GM23338 (cell line): Measurements from ENCODE around the gene BMP8B. TPM values are rescaled to one million over a fixed set of nuclear protein-coding genes. Genes with fewer than 3 reads are reported as not detected.

Source experiments
- ATAC-seq: fragments of 200-7000 bp; cut with Tn5 transposase; 3 replicates; pipeline ENCODE4 v1.9.1; 2020
- DNase-seq: peaks from one replicate; pipeline ENCODE4 v3.0.0-alpha.2; 2015; ENCODE audit warnings: low spot score
- H2AFZ ChIP-seq: fragments of 200-600 bp; sonication (generic); 2 replicates; pipeline ENCODE4 v1.8.0; 2016; ENCODE audit warnings: antibody characterized with exemption, mild to moderate bottlenecking, moderate library complexity
- H3F3A ChIP-seq: fragments of 200-600 bp; sonication (generic); replicated peaks from 2 replicates; pipeline ENCODE4 v1.8.0; 2017; ENCODE audit warnings: antibody characterized with exemption, mixed run types, low read depth
- H3K27ac ChIP-seq: fragments of 200-600 bp; sonication (generic); 2 replicates; pipeline ENCODE4 v1.6.1; 2016; ENCODE audit warnings: low read depth
- H3K27me3 ChIP-seq: fragments of 200-600 bp; sonication (generic); 2 replicates; pipeline ENCODE4 v1.8.0; 2016; ENCODE audit warnings: mild to moderate bottlenecking, mixed run types, moderate library complexity; ENCODE audit not compliant: insufficient read depth
- H3K36me3 ChIP-seq: fragments of 200-600 bp; sonication (generic); 2 replicates; pipeline ENCODE4 v1.8.0; 2016; ENCODE audit warnings: mild to moderate bottlenecking; ENCODE audit not compliant: insufficient read depth
- H3K4me1 ChIP-seq: fragments of 200-600 bp; sonication (generic); 2 replicates; pipeline ENCODE4 v1.8.0; 2016; ENCODE audit warnings: mild to moderate bottlenecking, moderate library complexity; ENCODE audit not compliant: insufficient read depth
- H3K4me2 ChIP-seq: fragments of 200-600 bp; sonication (generic); 2 replicates; pipeline ENCODE4 v1.7.1; 2017; ENCODE audit warnings: mixed run types
- H3K4me3 ChIP-seq: fragments of 200-600 bp; sonication (generic); 2 replicates; pipeline ENCODE4 v1.6.1; 2016; ENCODE audit warnings: mixed run types
- H3K79me2 ChIP-seq: fragments of 200-600 bp; sonication (generic); replicated peaks from 2 replicates; pipeline ENCODE4 v1.8.0; 2017; ENCODE audit warnings: mild to moderate bottlenecking; ENCODE audit not compliant: insufficient read depth
- H3K9me2 ChIP-seq: fragments of 200-600 bp; sonication (generic); 2 replicates; pipeline ENCODE4 v1.8.0; 2017; ENCODE audit not compliant: insufficient read depth
- H4K20me1 ChIP-seq: fragments of 200-600 bp; sonication (generic); replicated peaks from 2 replicates; pipeline ENCODE4 v1.8.0; 2017; ENCODE audit warnings: mild to moderate bottlenecking; ENCODE audit not compliant: insufficient read depth
- H3K27ac Mint-ChIP-seq: 2 replicates; pipeline ENCODE4 v1.8.0; 2020; ENCODE audit warnings: inconsistent platforms, mild to moderate bottlenecking, moderate library complexity, mixed read lengths
- H3K27me3 Mint-ChIP-seq: 3 replicates; pipeline ENCODE4 v1.8.0; 2022; ENCODE audit warnings: low read depth, mild to moderate bottlenecking, moderate library complexity, mixed read lengths, inconsistent platforms; ENCODE audit not compliant: insufficient read depth, poor library complexity
- H3K36me3 Mint-ChIP-seq: 3 replicates; pipeline ENCODE4 v1.8.0; 2021; ENCODE audit warnings: low read depth, mild to moderate bottlenecking, inconsistent platforms, moderate library complexity, mixed read lengths
- H3K4me1 Mint-ChIP-seq: 3 replicates; pipeline ENCODE4 v1.8.0; 2020; ENCODE audit warnings: mild to moderate bottlenecking, inconsistent platforms, mixed read lengths
- H3K4me3 Mint-ChIP-seq: 3 replicates; pipeline ENCODE4 v1.8.0; 2021; ENCODE audit warnings: moderate library complexity, mild to moderate bottlenecking, inconsistent platforms, mixed read lengths
- H3K9me3 Mint-ChIP-seq: 3 replicates; pipeline ENCODE4 v1.8.0; 2020; ENCODE audit warnings: moderate library complexity, mild to moderate bottlenecking, inconsistent platforms, mixed read lengths
- CREB1 ChIP-seq: fragments of 250-450 bp; sonication (Bioruptor Pico); IDR thresholded peaks from 2 replicates; pipeline ENCODE4 v1.5.0; 2020; ENCODE audit warnings: low read depth, mild to moderate bottlenecking, moderate library complexity
- JUNB ChIP-seq: IDR thresholded peaks from one replicate; pipeline ENCODE4 v1.6.1; 2016; ENCODE audit warnings: antibody characterized with exemption; ENCODE audit not compliant: unreplicated experiment
- NANOG ChIP-seq: IDR thresholded peaks from 2 replicates; pipeline ENCODE4 v1.6.1; 2016; ENCODE audit warnings: antibody characterized with exemption, borderline replicate concordance
- STAT1 ChIP-seq: IDR thresholded peaks from one replicate; pipeline ENCODE4 v1.6.1; 2016; ENCODE audit warnings: antibody characterized with exemption; ENCODE audit not compliant: unreplicated experiment
- ZNF114 ChIP-seq: fragments of 250-450 bp; sonication (Bioruptor Pico); IDR thresholded peaks from 2 replicates; pipeline ENCODE4 v1.5.0; 2020; ENCODE audit warnings: mild to moderate bottlenecking, moderate library complexity
- polyA plus RNA-seq: library from polyadenylated mRNA; unstranded; fragments of >200 nt; fragmentation: Nextera tagmentation; extraction: Ambion mirVana; gene quantifications from 2 replicates; pipeline ENCODE4 v1.2.1, GENCODE V29; 2016
- total RNA-seq: library from RNA; depleted of rRNA; stranded (reverse); fragments of >200 nt; shearing (Covaris generic); gene quantifications from 2 replicates; pipeline ENCODE4 v1.2.3, GENCODE V29; 2014
- TF ChIP-seq, protein P1 (sequence below): IDR thresholded peaks from 2 replicates; pipeline ENCODE4 v1.6.1; 2016; ENCODE audit warnings: antibody characterized with exemption
- TF ChIP-seq, protein P2 (sequence below): IDR thresholded peaks from one replicate; pipeline ENCODE4 v1.6.1; 2018; ENCODE audit warnings: antibody characterized with exemption; ENCODE audit not compliant: unreplicated experiment
- TF ChIP-seq, protein P3 (sequence below): fragments of 250-450 bp; sonication (Bioruptor Pico); IDR thresholded peaks from 2 replicates; pipeline ENCODE4 v1.5.0; 2020; ENCODE audit warnings: mild to moderate bottlenecking, moderate library complexity

The BMP8B gene
- total and polyA plus RNA-seq, 2 experiments from 2014 or later = 0.16 to 0.90 TPM

DNA sequence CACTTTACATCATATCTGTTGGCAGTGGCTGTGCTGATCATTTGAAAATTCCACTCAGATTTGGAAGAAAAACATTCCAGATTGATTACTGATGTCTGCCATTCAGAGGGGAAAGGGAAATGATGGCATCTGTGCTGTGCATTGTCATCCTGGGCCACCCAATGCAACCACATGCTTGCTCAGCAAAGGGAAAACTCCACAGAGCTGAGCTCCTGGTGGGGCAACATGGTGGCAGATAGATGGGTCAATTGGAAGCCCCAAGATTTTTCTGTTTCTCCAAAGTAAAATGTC is 29.3 kb downstream of the BMP8B start:
- TF ChIP-seq JUNB (no peak), ZNF114 (no peak), CREB1 (CRISPR knock-in tag) (no peak), NANOG (no peak), STAT1 (no peak)
- TF ChIP-seq, protein P1, sequence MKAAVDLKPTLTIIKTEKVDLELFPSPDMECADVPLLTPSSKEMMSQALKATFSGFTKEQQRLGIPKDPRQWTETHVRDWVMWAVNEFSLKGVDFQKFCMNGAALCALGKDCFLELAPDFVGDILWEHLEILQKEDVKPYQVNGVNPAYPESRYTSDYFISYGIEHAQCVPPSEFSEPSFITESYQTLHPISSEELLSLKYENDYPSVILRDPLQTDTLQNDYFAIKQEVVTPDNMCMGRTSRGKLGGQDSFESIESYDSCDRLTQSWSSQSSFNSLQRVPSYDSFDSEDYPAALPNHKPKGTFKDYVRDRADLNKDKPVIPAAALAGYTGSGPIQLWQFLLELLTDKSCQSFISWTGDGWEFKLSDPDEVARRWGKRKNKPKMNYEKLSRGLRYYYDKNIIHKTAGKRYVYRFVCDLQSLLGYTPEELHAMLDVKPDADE = no peak
- TF ChIP-seq, protein P2, sequence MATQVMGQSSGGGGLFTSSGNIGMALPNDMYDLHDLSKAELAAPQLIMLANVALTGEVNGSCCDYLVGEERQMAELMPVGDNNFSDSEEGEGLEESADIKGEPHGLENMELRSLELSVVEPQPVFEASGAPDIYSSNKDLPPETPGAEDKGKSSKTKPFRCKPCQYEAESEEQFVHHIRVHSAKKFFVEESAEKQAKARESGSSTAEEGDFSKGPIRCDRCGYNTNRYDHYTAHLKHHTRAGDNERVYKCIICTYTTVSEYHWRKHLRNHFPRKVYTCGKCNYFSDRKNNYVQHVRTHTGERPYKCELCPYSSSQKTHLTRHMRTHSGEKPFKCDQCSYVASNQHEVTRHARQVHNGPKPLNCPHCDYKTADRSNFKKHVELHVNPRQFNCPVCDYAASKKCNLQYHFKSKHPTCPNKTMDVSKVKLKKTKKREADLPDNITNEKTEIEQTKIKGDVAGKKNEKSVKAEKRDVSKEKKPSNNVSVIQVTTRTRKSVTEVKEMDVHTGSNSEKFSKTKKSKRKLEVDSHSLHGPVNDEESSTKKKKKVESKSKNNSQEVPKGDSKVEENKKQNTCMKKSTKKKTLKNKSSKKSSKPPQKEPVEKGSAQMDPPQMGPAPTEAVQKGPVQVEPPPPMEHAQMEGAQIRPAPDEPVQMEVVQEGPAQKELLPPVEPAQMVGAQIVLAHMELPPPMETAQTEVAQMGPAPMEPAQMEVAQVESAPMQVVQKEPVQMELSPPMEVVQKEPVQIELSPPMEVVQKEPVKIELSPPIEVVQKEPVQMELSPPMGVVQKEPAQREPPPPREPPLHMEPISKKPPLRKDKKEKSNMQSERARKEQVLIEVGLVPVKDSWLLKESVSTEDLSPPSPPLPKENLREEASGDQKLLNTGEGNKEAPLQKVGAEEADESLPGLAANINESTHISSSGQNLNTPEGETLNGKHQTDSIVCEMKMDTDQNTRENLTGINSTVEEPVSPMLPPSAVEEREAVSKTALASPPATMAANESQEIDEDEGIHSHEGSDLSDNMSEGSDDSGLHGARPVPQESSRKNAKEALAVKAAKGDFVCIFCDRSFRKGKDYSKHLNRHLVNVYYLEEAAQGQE = no peak
- TF ChIP-seq, protein P3, sequence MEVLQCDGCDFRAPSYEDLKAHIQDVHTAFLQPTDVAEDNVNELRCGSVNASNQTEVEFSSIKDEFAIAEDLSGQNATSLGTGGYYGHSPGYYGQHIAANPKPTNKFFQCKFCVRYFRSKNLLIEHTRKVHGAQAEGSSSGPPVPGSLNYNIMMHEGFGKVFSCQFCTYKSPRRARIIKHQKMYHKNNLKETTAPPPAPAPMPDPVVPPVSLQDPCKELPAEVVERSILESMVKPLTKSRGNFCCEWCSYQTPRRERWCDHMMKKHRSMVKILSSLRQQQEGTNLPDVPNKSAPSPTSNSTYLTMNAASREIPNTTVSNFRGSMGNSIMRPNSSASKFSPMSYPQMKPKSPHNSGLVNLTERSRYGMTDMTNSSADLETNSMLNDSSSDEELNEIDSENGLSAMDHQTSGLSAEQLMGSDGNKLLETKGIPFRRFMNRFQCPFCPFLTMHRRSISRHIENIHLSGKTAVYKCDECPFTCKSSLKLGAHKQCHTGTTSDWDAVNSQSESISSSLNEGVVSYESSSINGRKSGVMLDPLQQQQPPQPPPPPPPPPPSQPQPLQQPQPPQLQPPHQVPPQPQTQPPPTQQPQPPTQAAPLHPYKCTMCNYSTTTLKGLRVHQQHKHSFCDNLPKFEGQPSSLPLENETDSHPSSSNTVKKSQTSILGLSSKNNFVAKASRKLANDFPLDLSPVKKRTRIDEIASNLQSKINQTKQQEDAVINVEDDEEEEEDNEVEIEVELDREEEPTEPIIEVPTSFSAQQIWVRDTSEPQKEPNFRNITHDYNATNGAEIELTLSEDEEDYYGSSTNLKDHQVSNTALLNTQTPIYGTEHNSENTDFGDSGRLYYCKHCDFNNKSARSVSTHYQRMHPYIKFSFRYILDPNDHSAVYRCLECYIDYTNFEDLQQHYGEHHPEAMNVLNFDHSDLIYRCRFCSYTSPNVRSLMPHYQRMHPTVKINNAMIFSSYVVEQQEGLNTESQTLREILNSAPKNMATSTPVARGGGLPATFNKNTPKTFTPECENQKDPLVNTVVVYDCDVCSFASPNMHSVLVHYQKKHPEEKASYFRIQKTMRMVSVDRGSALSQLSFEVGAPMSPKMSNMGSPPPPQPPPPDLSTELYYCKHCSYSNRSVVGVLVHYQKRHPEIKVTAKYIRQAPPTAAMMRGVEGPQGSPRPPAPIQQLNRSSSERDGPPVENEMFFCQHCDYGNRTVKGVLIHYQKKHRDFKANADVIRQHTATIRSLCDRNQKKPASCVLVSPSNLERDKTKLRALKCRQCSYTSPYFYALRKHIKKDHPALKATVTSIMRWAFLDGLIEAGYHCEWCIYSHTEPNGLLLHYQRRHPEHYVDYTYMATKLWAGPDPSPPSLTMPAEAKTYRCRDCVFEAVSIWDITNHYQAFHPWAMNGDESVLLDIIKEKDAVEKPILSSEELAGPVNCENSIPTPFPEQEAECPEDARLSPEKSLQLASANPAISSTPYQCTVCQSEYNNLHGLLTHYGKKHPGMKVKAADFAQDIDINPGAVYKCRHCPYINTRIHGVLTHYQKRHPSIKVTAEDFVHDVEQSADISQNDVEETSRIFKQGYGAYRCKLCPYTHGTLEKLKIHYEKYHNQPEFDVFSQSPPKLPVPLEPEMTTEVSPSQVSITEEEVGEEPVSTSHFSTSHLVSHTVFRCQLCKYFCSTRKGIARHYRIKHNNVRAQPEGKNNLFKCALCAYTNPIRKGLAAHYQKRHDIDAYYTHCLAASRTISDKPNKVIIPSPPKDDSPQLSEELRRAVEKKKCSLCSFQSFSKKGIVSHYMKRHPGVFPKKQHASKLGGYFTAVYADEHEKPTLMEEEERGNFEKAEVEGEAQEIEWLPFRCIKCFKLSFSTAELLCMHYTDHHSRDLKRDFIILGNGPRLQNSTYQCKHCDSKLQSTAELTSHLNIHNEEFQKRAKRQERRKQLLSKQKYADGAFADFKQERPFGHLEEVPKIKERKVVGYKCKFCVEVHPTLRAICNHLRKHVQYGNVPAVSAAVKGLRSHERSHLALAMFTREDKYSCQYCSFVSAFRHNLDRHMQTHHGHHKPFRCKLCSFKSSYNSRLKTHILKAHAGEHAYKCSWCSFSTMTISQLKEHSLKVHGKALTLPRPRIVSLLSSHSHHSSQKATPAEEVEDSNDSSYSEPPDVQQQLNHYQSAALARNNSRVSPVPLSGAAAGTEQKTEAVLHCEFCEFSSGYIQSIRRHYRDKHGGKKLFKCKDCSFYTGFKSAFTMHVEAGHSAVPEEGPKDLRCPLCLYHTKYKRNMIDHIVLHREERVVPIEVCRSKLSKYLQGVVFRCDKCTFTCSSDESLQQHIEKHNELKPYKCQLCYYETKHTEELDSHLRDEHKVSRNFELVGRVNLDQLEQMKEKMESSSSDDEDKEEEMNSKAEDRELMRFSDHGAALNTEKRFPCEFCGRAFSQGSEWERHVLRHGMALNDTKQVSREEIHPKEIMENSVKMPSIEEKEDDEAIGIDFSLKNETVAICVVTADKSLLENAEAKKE (CRISPR knock-in tag) = no peak
- H3K36me3 ChIP-seq = no peaks in the 10 kb centered on the region
- Mint-ChIP-seq H3K27me3 (peaks cover 3% of the 10 kb centered on the region), H3K4me1 (no peaks in the 10 kb centered on the region; the same call in 2 of the 3 replicates), H3K9me3 (peaks cover 15% of the 10 kb centered on the region; the same call in 2 of the 3 replicates), H3K27ac (no peak overlapping the region), H3K4me3 (no peak overlapping the region; the same call in 2 of the 3 replicates), H3K36me3 (peaks cover 31% of the 10 kb centered on the region)
- H3K9me2 ChIP-seq = no peaks in the 10 kb centered on the region
- H3K27me3 ChIP-seq = no peaks in the 10 kb centered on the region
- 0 out of 2 replicates have a peak, but pooled peaks cover 3% of the 10 kb centered on the region for H4K20me1 ChIP-seq
- DNase-seq (no peak), ATAC-seq (no peak)
- no peak overlapping the region for H3K4me3 ChIP-seq
- no peaks in the 10 kb centered on the region for H3K79me2 ChIP-seq
- no peaks in the 10 kb centered on the region for H3K4me1 ChIP-seq
- H3K27ac ChIP-seq = no peak overlapping the region
- H2AFZ ChIP-seq = no peak overlapping the region
- no peak overlapping the region for H3K4me2 ChIP-seq
- H3F3A ChIP-seq = no peaks in the 10 kb centered on the region
